Activated T-helper 2 cell treated with anti-CD3 and anti-CD28 coated beads, Interferon-gamma antibody, Interleukin-2, Interleukin-4, amounts not matched to agents 10 μg/mL and 5 μg/mL and 100 μg/mL, durations not matched to agents 14 hours and 24 hours and 36 hours (primary cell): ENCODE measurements around the gene CASP2. TPM values are rescaled to one million over a fixed set of nuclear protein-coding genes. Genes with fewer than 3 reads are reported as not detected.

Experiments
- DNase-seq: peaks from one replicate; pipeline ENCODE4 v3.0.0; 2021; ENCODE audit warnings: low spot score
- H3K27ac Mint-ChIP-seq: one replicate; pipeline ENCODE4 v1.8.0; 2021; ENCODE audit warnings: mixed read lengths
- H3K27me3 Mint-ChIP-seq: one replicate; pipeline ENCODE4 v1.8.0; 2021; ENCODE audit warnings: low read depth, mixed read lengths
- H3K36me3 Mint-ChIP-seq: one replicate; pipeline ENCODE4 v1.8.0; 2021; ENCODE audit warnings: low read depth, mixed read lengths
- H3K4me1 Mint-ChIP-seq: one replicate; pipeline ENCODE4 v1.8.0; 2021; ENCODE audit warnings: low read depth, mixed read lengths
- H3K4me3 Mint-ChIP-seq: one replicate; pipeline ENCODE4 v1.8.0; 2021; ENCODE audit warnings: low read depth, mild to moderate bottlenecking, moderate library complexity, mixed read lengths
- H3K9me3 Mint-ChIP-seq: one replicate; pipeline ENCODE4 v1.8.0; 2021; ENCODE audit warnings: mixed read lengths
- intact Hi-C: fragments of 100-400 bp; cut with micrococcal nuclease; formaldehyde crosslinking; loops from one replicate; pipeline ENCODE4 v1.15.1; 2023
- total RNA-seq: library from RNA; stranded (reverse); gene quantifications from 2 replicates; pipeline ENCODE4 v1.2.3, GENCODE V29; 2022

The CASP2 gene
- total RNA-seq, 1 donor from 2014 or later: 122 TPM

GRCh38 chr7:143327903-143328302 is 39.8 kb downstream of the CASP2 start:
- no peak overlapping the region for H3K4me3 Mint-ChIP-seq
- H3K4me1 Mint-ChIP-seq: peaks cover 14% of the 10 kb centered on the region
- peaks cover 8% of the 10 kb centered on the region for H3K27me3 Mint-ChIP-seq
- H3K36me3 Mint-ChIP-seq: no peaks in the 10 kb centered on the region
- no peaks in the 10 kb centered on the region for H3K9me3 Mint-ChIP-seq
- no peak for DNase-seq
- intact Hi-C loops: no loop called here
- no peak overlapping the region for H3K27ac Mint-ChIP-seq

- Mint-ChIP-seq H3K27ac (no peak overlapping the region), H3K27me3 (peaks cover 17% of the 10 kb centered on the region), H3K36me3 (no peaks in the 10 kb centered on the region), H3K4me3 (no peak overlapping the region), H3K4me1 (peaks cover 14% of the 10 kb centered on the region), H3K9me3 (no peaks in the 10 kb centered on the region)
- intact Hi-C loops: no loop called here
- no peak for DNase-seq
Measured at GRCh38 chr7:143329471-143330170, 41.5 kb downstream of the CASP2 start.

- no peaks in the 10 kb centered on the region for H3K36me3 Mint-ChIP-seq
- H3K4me1 Mint-ChIP-seq: peaks cover 2% of the 10 kb centered on the region
- H3K4me3 Mint-ChIP-seq: no peak overlapping the region
- no peaks in the 10 kb centered on the region for H3K9me3 Mint-ChIP-seq
- no peak overlapping the region for H3K27ac Mint-ChIP-seq
- no peak for DNase-seq
- intact Hi-C loops: no loop called here
- peaks cover 28% of the 10 kb centered on the region for H3K27me3 Mint-ChIP-seq
Measured at GRCh38 chr7:143331179-143331801, 43.1 kb downstream of the CASP2 start.

- Mint-ChIP-seq H3K36me3 (no peaks in the 10 kb centered on the region), H3K4me1 (no peaks in the 10 kb centered on the region), H3K27ac (no peak overlapping the region), H3K27me3 (peaks cover 39% of the 10 kb centered on the region), H3K4me3 (no peak overlapping the region), H3K9me3 (no peaks in the 10 kb centered on the region)
- intact Hi-C loops: no loop called here
- DNase-seq: no peak
Measured at GRCh38 chr7:143334244-143334643, 46.1 kb downstream of the CASP2 start.

- intact Hi-C loops: no loop called here
- no peak for DNase-seq
- Mint-ChIP-seq H3K27ac (no peak overlapping the region), H3K4me1 (no peaks in the 10 kb centered on the region), H3K4me3 (no peak overlapping the region), H3K36me3 (no peaks in the 10 kb centered on the region), H3K9me3 (no peaks in the 10 kb centered on the region), H3K27me3 (peaks cover 43% of the 10 kb centered on the region)
Measured at GRCh38 chr7:143337216-143337615, 49.1 kb downstream of the CASP2 start.

GRCh38 chr7:143341842-143342241 is 53.7 kb downstream of the CASP2 start:
- no peak for DNase-seq
- Mint-ChIP-seq H3K36me3 (no peaks in the 10 kb centered on the region), H3K4me1 (peaks cover 6% of the 10 kb centered on the region), H3K9me3 (no peaks in the 10 kb centered on the region), H3K27me3 (peaks cover 32% of the 10 kb centered on the region), H3K4me3 (no peak overlapping the region), H3K27ac (no peak overlapping the region)
- intact Hi-C loops: no loop called here

GRCh38 chr7:143343596-143343995 is 55.4 kb downstream of the CASP2 start:
- H3K36me3 Mint-ChIP-seq: no peaks in the 10 kb centered on the region
- H3K27ac Mint-ChIP-seq: no peak overlapping the region
- no peaks in the 10 kb centered on the region for H3K9me3 Mint-ChIP-seq
- H3K4me3 Mint-ChIP-seq: no peak overlapping the region
- peaks cover 41% of the 10 kb centered on the region for H3K27me3 Mint-ChIP-seq
- H3K4me1 Mint-ChIP-seq: peaks cover 11% of the 10 kb centered on the region
- intact Hi-C loops: no loop called here
- no peak for DNase-seq

GRCh38 chr7:143345428-143345900 is 57.3 kb downstream of the CASP2 start:
- DNase-seq: peak; percentile 55
- peaks cover 44% of the 10 kb centered on the region for H3K27me3 Mint-ChIP-seq
- no peaks in the 10 kb centered on the region for H3K9me3 Mint-ChIP-seq
- peak overlapping the region; percentile 54 for H3K4me3 Mint-ChIP-seq
- H3K27ac Mint-ChIP-seq: no peak overlapping the region
- H3K4me1 Mint-ChIP-seq: peaks cover 11% of the 10 kb centered on the region
- intact Hi-C loops: loop anchor here (2.0 kb wide), 1 partner anchor 105 kb away; no protein-coding TSS in a partner anchor
- no peaks in the 10 kb centered on the region for H3K36me3 Mint-ChIP-seq

GRCh38 chr7:143346018-143346417 is 57.9 kb downstream of the CASP2 start:
- no peak for DNase-seq
- Mint-ChIP-seq H3K4me1 (peaks cover 11% of the 10 kb centered on the region), H3K27ac (no peak overlapping the region), H3K36me3 (no peaks in the 10 kb centered on the region), H3K9me3 (no peaks in the 10 kb centered on the region), H3K27me3 (peaks cover 44% of the 10 kb centered on the region), H3K4me3 (no peak overlapping the region)
- intact Hi-C loops: no loop called here

GRCh38 chr7:143347950-143348349 is 59.8 kb downstream of the CASP2 start:
- H3K27me3 Mint-ChIP-seq: peaks cover 41% of the 10 kb centered on the region
- intact Hi-C loops: no loop called here
- no peaks in the 10 kb centered on the region for H3K36me3 Mint-ChIP-seq
- H3K4me1 Mint-ChIP-seq: peaks cover 11% of the 10 kb centered on the region
- no peak for DNase-seq
- H3K4me3 Mint-ChIP-seq: no peak overlapping the region
- H3K27ac Mint-ChIP-seq: no peak overlapping the region
- no peaks in the 10 kb centered on the region for H3K9me3 Mint-ChIP-seq

GRCh38 chr7:143351060-143351459 is 62.9 kb downstream of the CASP2 start:
- H3K27ac Mint-ChIP-seq: no peak overlapping the region
- no peak for DNase-seq
- H3K4me3 Mint-ChIP-seq: no peak overlapping the region
- intact Hi-C loops: no loop called here
- no peaks in the 10 kb centered on the region for H3K9me3 Mint-ChIP-seq
- peaks cover 37% of the 10 kb centered on the region for H3K27me3 Mint-ChIP-seq
- H3K36me3 Mint-ChIP-seq: no peaks in the 10 kb centered on the region
- peaks cover 6% of the 10 kb centered on the region for H3K4me1 Mint-ChIP-seq

- Mint-ChIP-seq H3K4me3 (no peak overlapping the region), H3K27me3 (peaks cover 33% of the 10 kb centered on the region), H3K27ac (no peak overlapping the region), H3K4me1 (peaks cover 6% of the 10 kb centered on the region), H3K36me3 (no peaks in the 10 kb centered on the region), H3K9me3 (no peaks in the 10 kb centered on the region)
- intact Hi-C loops: no loop called here
- no peak for DNase-seq
Measured at GRCh38 chr7:143351574-143351973, 63.4 kb downstream of the CASP2 start.

GRCh38 chr7:143352531-143353002 is 64.4 kb downstream of the CASP2 start:
- H3K36me3 Mint-ChIP-seq: no peaks in the 10 kb centered on the region
- peaks cover 28% of the 10 kb centered on the region for H3K27me3 Mint-ChIP-seq
- no peak overlapping the region for H3K27ac Mint-ChIP-seq
- DNase-seq: no peak
- peaks cover 6% of the 10 kb centered on the region for H3K4me1 Mint-ChIP-seq
- intact Hi-C loops: no loop called here
- no peaks in the 10 kb centered on the region for H3K9me3 Mint-ChIP-seq
- no peak overlapping the region for H3K4me3 Mint-ChIP-seq
